Astrocyte (in vitro differentiated cells and primary cell): ENCODE measurements around the gene SLCO3A1. TPM values are rescaled to one million over a fixed set of nuclear protein-coding genes. Genes with fewer than 3 reads are reported as not detected.

Source experiments
- DNase-seq: peaks from one replicate; pipeline ENCODE4 v3.0.0-alpha.2; 2010; ENCODE audit warnings: low read depth
- FAIRE-seq: peaks from 2 replicates; lab custom pipeline; 2011; peaks lifted over from hg19 to GRCh38; lab: Jason Lieb, UNC
- H2AFZ ChIP-seq: 2 replicates; pipeline ENCODE4 v1.6.0; 2012; ENCODE audit warnings: low read depth, low read length, inconsistent platforms
- H3K27ac ChIP-seq: 2 replicates; pipeline ENCODE4 v1.5.1; 2011; ENCODE audit warnings: low read depth, low read length, inconsistent platforms
- H3K27me3 ChIP-seq: 2 replicates; pipeline ENCODE4 v1.6.0; 2011; ENCODE audit warnings: low read length, inconsistent platforms; ENCODE audit not compliant: insufficient read depth
- H3K36me3 ChIP-seq: 2 replicates; pipeline ENCODE4 v1.5.1; 2011; ENCODE audit warnings: low read length, inconsistent platforms; ENCODE audit not compliant: insufficient read depth
- H3K4me1 ChIP-seq: 2 replicates; pipeline ENCODE4 v1.5.1; 2011; ENCODE audit warnings: low read length, inconsistent platforms; ENCODE audit not compliant: insufficient read depth
- H3K4me2 ChIP-seq: 2 replicates; pipeline ENCODE4 v1.6.0; 2012; ENCODE audit warnings: low read length, inconsistent platforms
- H3K4me3 ChIP-seq: 2 replicates; pipeline ENCODE4 v1.5.1; 2011; ENCODE audit warnings: low read depth, mild to moderate bottlenecking, low read length, inconsistent platforms; ENCODE audit not compliant: insufficient read depth
- H3K79me2 ChIP-seq: 2 replicates; pipeline ENCODE4 v1.6.0; 2012; ENCODE audit warnings: mild to moderate bottlenecking, low read length, inconsistent platforms; ENCODE audit not compliant: insufficient read depth
- H3K9ac ChIP-seq: 2 replicates; pipeline ENCODE4 v1.6.0; 2012; ENCODE audit warnings: mild to moderate bottlenecking, low read length, inconsistent platforms
- H3K9me3 ChIP-seq: 2 replicates; pipeline ENCODE4 v1.5.1; 2012; ENCODE audit warnings: low read depth, mild to moderate bottlenecking, low read length, inconsistent platforms; ENCODE audit not compliant: insufficient read depth
- H4K20me1 ChIP-seq: 2 replicates; pipeline ENCODE4 v1.6.0; 2012; ENCODE audit warnings: low read length, inconsistent platforms; ENCODE audit not compliant: insufficient read depth
- H3K27ac Mint-ChIP-seq: one replicate; pipeline ENCODE4 v1.8.0; 2021; ENCODE audit warnings: mild to moderate bottlenecking, mixed read lengths; ENCODE audit not compliant: unreplicated experiment
- H3K27me3 Mint-ChIP-seq: one replicate; pipeline ENCODE4 v1.8.0; 2021; ENCODE audit warnings: low read depth, mixed read lengths; ENCODE audit not compliant: unreplicated experiment
- H3K36me3 Mint-ChIP-seq: one replicate; pipeline ENCODE4 v1.8.0; 2021; ENCODE audit warnings: low read depth, mixed read lengths; ENCODE audit not compliant: unreplicated experiment
- H3K4me1 Mint-ChIP-seq: one replicate; pipeline ENCODE4 v1.8.0; 2021; ENCODE audit warnings: low read depth, mixed read lengths; ENCODE audit not compliant: unreplicated experiment
- H3K4me3 Mint-ChIP-seq: one replicate; pipeline ENCODE4 v1.8.0; 2021; ENCODE audit warnings: mild to moderate bottlenecking, moderate library complexity, mixed read lengths; ENCODE audit not compliant: unreplicated experiment
- H3K9me3 Mint-ChIP-seq: one replicate; pipeline ENCODE4 v1.8.0; 2021; ENCODE audit warnings: mild to moderate bottlenecking, mixed read lengths; ENCODE audit not compliant: unreplicated experiment
- EZH2 ChIP-seq: IDR thresholded peaks from 2 replicates; pipeline ENCODE4 v1.6.1; 2012; ENCODE audit warnings: mild to moderate bottlenecking, low read length, inconsistent platforms; ENCODE audit not compliant: insufficient read depth
- total RNA-seq: library from RNA; stranded (reverse); gene quantifications from 2 replicates; pipeline ENCODE4 v1.2.1, GENCODE V29; 2021
- TF ChIP-seq, protein P1 (sequence below): IDR thresholded peaks from 2 replicates; pipeline ENCODE4 v1.5.1; 2011; ENCODE audit warnings: low read depth, mild to moderate bottlenecking, inconsistent platforms, low read length, moderate library complexity; ENCODE audit not compliant: insufficient read depth

The SLCO3A1 gene
- total RNA-seq, 1 donor from 2014 or later, result 9.4 TPM

DNA sequence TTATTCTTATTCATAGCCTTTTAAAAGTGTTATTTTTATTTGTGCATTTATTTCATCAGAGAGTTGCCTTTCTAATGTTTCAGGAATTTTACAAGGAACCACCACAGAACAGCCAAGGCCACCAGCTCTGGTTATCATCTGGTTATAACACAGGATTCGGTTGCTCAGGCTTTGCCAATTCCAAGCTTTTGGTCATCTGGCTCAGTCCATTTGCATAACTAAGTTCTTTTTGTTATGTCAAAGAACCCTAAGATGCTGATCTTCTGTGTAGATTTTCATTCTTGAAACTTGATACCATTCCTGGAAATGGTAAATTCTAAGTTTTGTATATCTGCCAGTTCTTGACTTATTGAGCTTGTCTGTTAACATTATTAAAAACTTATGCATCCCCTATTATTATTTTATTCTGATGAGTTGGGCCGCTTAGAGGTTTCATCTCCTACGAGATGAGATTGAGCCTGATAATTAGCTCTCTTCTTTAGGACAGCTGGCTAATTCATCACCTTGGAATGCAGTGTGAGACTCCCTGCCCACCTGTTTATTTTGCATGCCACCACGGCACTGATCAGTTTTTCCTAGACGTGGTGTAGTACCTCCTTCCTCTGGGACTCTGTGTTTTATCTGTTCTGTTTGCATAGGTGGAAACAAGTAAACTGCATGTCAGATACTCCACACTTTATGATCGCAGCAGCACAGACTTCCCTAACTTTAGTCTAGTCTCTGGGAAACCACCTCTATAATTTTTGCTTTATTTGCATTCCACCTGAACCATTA, 264.8 kb downstream of the SLCO3A1 start:
- H4K20me1 ChIP-seq, result no peaks in the 10 kb centered on the region
- DNase-seq (peak; percentile 45), FAIRE-seq (no peak)
- Mint-ChIP-seq H3K36me3 (peaks cover 10% of the 10 kb centered on the region), H3K9me3 (peaks cover 5% of the 10 kb centered on the region), H3K4me3 (no peak overlapping the region), H3K27me3 (no peaks in the 10 kb centered on the region), H3K27ac (no peak overlapping the region), H3K4me1 (peaks cover 8% of the 10 kb centered on the region)
- H3K9ac ChIP-seq, result no peak overlapping the region
- no peak overlapping the region for H3K4me3 ChIP-seq
- H3K4me1 ChIP-seq, result no peaks in the 10 kb centered on the region
- H3K79me2 ChIP-seq, result no peaks in the 10 kb centered on the region
- no peaks in the 10 kb centered on the region for H3K36me3 ChIP-seq
- no peak overlapping the region for H3K4me2 ChIP-seq
- no peaks in the 10 kb centered on the region for H3K27me3 ChIP-seq
- H2AFZ ChIP-seq, result no peak overlapping the region
- TF ChIP-seq, protein P1, sequence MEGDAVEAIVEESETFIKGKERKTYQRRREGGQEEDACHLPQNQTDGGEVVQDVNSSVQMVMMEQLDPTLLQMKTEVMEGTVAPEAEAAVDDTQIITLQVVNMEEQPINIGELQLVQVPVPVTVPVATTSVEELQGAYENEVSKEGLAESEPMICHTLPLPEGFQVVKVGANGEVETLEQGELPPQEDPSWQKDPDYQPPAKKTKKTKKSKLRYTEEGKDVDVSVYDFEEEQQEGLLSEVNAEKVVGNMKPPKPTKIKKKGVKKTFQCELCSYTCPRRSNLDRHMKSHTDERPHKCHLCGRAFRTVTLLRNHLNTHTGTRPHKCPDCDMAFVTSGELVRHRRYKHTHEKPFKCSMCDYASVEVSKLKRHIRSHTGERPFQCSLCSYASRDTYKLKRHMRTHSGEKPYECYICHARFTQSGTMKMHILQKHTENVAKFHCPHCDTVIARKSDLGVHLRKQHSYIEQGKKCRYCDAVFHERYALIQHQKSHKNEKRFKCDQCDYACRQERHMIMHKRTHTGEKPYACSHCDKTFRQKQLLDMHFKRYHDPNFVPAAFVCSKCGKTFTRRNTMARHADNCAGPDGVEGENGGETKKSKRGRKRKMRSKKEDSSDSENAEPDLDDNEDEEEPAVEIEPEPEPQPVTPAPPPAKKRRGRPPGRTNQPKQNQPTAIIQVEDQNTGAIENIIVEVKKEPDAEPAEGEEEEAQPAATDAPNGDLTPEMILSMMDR, result no peak
- TF ChIP-seq EZH2, result no peak
- H3K27ac ChIP-seq, result no peak overlapping the region
- no peaks in the 10 kb centered on the region for H3K9me3 ChIP-seq

DNA sequence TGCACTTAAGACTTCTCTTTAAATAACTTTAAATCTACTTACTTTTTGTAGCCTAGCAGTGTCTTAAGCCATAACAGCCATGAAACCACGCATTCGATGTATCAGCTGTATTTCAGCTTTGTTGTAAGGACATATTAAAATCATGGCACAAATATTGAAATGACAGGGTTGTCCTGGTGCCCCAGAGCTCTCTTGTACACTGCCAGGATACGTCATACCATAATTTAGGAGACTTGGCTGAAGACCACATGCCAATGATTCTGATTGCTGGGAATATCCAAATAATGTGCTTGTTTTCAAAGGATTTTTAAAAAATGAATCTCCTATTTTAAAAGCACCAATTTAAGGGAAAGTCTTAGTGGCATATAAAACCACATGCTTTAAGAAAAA, 265.4 kb downstream of the SLCO3A1 start:
- FAIRE-seq, result no peak
- no peak for TF ChIP-seq EZH2
- TF ChIP-seq, protein P1, result no peak
- no peak overlapping the region for H3K27ac Mint-ChIP-seq

More for the DNA sequence above, 265.4 kb downstream of the SLCO3A1 start:
- H3K27me3 Mint-ChIP-seq, result no peaks in the 10 kb centered on the region
- H3K4me3 Mint-ChIP-seq, result no peak overlapping the region
- H3K36me3 Mint-ChIP-seq, result peaks cover 12% of the 10 kb centered on the region
- no peaks in the 10 kb centered on the region for H4K20me1 ChIP-seq
- H3K9me3 Mint-ChIP-seq, result peaks cover 5% of the 10 kb centered on the region
- no peaks in the 10 kb centered on the region for H3K79me2 ChIP-seq
- H3K4me1 ChIP-seq, result no peaks in the 10 kb centered on the region
- no peak overlapping the region for H3K27ac ChIP-seq
- H3K9me3 ChIP-seq, result no peaks in the 10 kb centered on the region
- no peak overlapping the region for H3K9ac ChIP-seq
- H3K36me3 ChIP-seq, result no peaks in the 10 kb centered on the region
- peaks cover 8% of the 10 kb centered on the region for H3K4me1 Mint-ChIP-seq
- H3K4me2 ChIP-seq, result no peak overlapping the region
- H3K27me3 ChIP-seq, result no peaks in the 10 kb centered on the region
- H2AFZ ChIP-seq, result no peak overlapping the region
- H3K4me3 ChIP-seq, result no peak overlapping the region
- DNase-seq, result no peak
